Duodenal mucosa (tissue), 2 donors: ENCODE measurements around the gene SLC37A1.

Source experiments
- H3K27ac ChIP-seq: one replicate; pipeline ENCODE4 v1.7.0; 2013; ENCODE audit warnings: low read depth, low read length
- H3K27me3 ChIP-seq, 2 donors: one replicate each; pipeline ENCODE4 v1.7.0; 2013; ENCODE audit warnings: low read length in 2 of 2, control low read depth in 1 of 2; ENCODE audit not compliant: insufficient read depth in 2 of 2, control insufficient read depth in 1 of 2
- H3K36me3 ChIP-seq, 2 donors: one replicate each; pipeline ENCODE4 v1.7.0; 2013; ENCODE audit warnings: low read length in 2 of 2, control low read depth in 1 of 2; ENCODE audit not compliant: insufficient read depth in 2 of 2, control insufficient read depth in 1 of 2
- H3K4me1 ChIP-seq, 2 donors: one replicate each; pipeline ENCODE4 v1.7.0; 2013; ENCODE audit warnings: low read length in 2 of 2, control low read depth in 1 of 2; ENCODE audit not compliant: insufficient read depth in 2 of 2, control insufficient read depth in 1 of 2
- H3K4me3 ChIP-seq, 2 donors: one replicate each; pipeline ENCODE4 v1.7.0; 2013; ENCODE audit warnings: low read length in 2 of 2, low read depth in 1 of 2
- H3K9ac ChIP-seq, 2 donors: one replicate each; pipeline ENCODE4 v1.7.0; 2013; ENCODE audit warnings: low read length in 2 of 2, low read depth in 1 of 2
- H3K9me3 ChIP-seq, 2 donors: one replicate each; pipeline ENCODE4 v1.7.0; 2013; ENCODE audit warnings: low read length in 2 of 2, control low read depth in 1 of 2; ENCODE audit not compliant: control insufficient read depth in 1 of 2

The SLC37A1 gene

GRCh38 chr21:42471206-42471605 is 42.4 kb upstream of the SLC37A1 start:
- Histone ChIP-seq H3K4me3 (no peak overlapping the region), H3K27me3 (no peaks in the 10 kb centered on the region), H3K36me3 (no peaks in the 10 kb centered on the region), H3K9me3 (no peaks in the 10 kb centered on the region), H3K4me1 (peaks cover 54 to 59% of the 10 kb centered on the region in 2 donors), H3K9ac (no peak overlapping the region), H3K27ac (no peak overlapping the region)

DNA sequence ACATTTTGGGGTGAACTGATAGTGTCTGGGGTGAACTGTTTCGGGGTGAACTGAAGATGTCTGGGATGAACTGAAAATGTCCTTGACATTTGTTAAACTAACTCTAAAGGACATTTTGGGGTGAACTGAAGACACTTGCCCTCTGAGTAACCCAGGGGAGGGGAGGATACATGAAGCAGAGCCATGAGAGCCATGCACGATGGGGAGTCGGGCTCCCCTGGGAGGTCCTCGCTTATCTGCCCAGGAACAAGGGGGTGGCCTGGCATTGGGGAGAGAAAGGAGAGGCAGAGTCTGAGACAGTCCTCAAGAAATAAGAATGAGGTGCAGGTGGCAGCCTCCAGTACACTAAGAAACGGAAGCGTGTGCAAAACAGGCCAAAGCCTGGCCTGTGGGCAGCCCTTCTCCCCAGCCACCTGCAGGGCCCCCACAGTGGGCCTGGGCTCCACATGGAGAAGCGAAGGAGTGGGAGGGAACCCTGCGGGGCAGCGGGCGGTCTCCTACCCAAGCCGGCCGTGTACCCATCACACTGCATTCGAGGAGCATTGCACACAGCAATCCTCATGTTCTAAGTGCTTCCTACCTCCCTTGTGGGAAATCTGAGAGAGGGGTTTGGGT is 41.8 kb upstream of the SLC37A1 start:
- H3K9ac ChIP-seq: no peak overlapping the region
- H3K36me3 ChIP-seq: no peaks in the 10 kb centered on the region
- peaks cover 50 to 54% of the 10 kb centered on the region in 2 donors for H3K4me1 ChIP-seq
- H3K27me3 ChIP-seq: no peaks in the 10 kb centered on the region
- no peaks in the 10 kb centered on the region for H3K9me3 ChIP-seq
- H3K4me3 ChIP-seq: no peak overlapping the region
- H3K27ac ChIP-seq: no peak overlapping the region

DNA sequence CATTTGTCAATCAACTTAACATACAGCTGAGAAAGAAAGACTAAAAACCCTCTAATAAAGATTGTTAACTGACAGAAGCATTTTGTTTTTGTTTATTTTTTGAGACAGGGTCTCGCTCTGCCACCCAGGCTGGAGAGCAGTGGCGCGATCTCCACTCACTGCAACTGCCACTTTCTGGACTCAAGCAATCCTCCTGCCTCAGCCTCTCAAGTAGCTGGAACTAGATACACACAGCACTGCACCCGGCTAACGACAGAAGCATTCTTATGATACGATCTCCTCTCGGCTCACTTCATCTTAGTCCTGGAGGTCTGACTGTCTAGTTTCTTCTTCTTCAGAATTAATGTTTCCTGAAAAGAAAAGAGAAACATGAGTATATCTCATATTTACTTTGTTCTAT is 41.1 kb upstream of the SLC37A1 start:
- Histone ChIP-seq H3K27ac (no peak overlapping the region), H3K4me3 (no peak overlapping the region), H3K9me3 (no peaks in the 10 kb centered on the region), H3K36me3 (no peaks in the 10 kb centered on the region), H3K9ac (no peak overlapping the region), H3K27me3 (no peaks in the 10 kb centered on the region), H3K4me1 (peaks cover 43 to 47% of the 10 kb centered on the region in 2 donors)

GRCh38 chr21:42473498-42474042 is 40.1 kb upstream of the SLC37A1 start:
- Histone ChIP-seq H3K27ac (peak overlapping the region; percentile 22), H3K4me3 (peak overlapping the region in 1 of 2 donors; percentile 44), H3K36me3 (no peaks in the 10 kb centered on the region), H3K9me3 (no peaks in the 10 kb centered on the region), H3K27me3 (no peaks in the 10 kb centered on the region), H3K4me1 (peaks cover 32 to 37% of the 10 kb centered on the region in 2 donors), H3K9ac (peak overlapping the region in 1 of 2 donors; percentile 36)

DNA sequence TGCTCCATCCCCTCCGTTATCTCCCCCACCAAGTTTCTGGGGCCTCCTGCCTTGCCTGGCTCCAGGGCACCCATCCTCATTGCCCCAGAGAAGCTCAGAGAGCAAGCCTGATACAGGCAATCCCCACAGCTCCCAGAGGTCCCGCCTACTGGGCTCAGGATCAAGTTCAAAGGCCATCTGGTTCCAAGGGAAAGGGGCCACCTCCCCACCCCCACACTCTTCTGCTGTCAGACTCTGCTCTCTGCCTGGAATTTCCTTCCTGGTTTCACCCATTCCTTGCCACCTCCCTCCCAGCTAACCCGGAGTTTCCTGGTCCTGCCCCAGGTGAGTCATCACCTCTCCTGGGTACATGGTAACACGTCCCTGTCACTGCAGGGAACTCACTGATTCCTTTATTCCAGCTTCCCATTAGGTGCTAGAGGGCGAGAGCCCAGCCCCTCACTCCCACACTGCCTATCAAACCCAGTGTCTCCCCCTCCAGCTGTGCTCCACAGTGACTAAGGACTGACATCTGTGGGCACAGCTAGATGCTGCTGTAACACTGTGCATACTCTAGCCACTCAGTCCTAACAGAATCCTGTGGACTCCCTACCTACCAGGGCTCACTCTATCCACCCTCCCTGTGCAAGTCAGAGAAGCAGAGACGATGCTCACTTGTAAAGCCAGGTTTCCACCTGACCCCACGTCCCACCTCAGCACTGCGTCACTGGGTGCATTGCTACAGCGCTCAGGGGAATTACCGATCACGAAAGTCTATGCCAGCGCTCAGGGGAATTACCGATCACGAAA is 39.4 kb upstream of the SLC37A1 start:
- H3K27ac ChIP-seq: peak overlapping the region; percentile 61
- H3K4me1 ChIP-seq: peaks cover 26 to 31% of the 10 kb centered on the region in 2 donors
- no peaks in the 10 kb centered on the region for H3K9me3 ChIP-seq
- no peaks in the 10 kb centered on the region for H3K36me3 ChIP-seq
- H3K9ac ChIP-seq: peak overlapping the region; percentile 36 to 44
- H3K4me3 ChIP-seq: peak overlapping the region in 1 of 2 donors; percentile 44
- H3K27me3 ChIP-seq: no peaks in the 10 kb centered on the region

- H3K27ac ChIP-seq: no peak overlapping the region
- H3K4me1 ChIP-seq: peaks cover 24% of the 10 kb centered on the region in 2 donors
- peak overlapping the region; percentile 12 to 44 for H3K9ac ChIP-seq
- H3K9me3 ChIP-seq: no peaks in the 10 kb centered on the region
- no peaks in the 10 kb centered on the region for H3K36me3 ChIP-seq
- no peaks in the 10 kb centered on the region for H3K27me3 ChIP-seq
- H3K4me3 ChIP-seq: no peak overlapping the region
Observed at GRCh38 chr21:42475036-42475435, 38.6 kb upstream of the SLC37A1 start.

DNA sequence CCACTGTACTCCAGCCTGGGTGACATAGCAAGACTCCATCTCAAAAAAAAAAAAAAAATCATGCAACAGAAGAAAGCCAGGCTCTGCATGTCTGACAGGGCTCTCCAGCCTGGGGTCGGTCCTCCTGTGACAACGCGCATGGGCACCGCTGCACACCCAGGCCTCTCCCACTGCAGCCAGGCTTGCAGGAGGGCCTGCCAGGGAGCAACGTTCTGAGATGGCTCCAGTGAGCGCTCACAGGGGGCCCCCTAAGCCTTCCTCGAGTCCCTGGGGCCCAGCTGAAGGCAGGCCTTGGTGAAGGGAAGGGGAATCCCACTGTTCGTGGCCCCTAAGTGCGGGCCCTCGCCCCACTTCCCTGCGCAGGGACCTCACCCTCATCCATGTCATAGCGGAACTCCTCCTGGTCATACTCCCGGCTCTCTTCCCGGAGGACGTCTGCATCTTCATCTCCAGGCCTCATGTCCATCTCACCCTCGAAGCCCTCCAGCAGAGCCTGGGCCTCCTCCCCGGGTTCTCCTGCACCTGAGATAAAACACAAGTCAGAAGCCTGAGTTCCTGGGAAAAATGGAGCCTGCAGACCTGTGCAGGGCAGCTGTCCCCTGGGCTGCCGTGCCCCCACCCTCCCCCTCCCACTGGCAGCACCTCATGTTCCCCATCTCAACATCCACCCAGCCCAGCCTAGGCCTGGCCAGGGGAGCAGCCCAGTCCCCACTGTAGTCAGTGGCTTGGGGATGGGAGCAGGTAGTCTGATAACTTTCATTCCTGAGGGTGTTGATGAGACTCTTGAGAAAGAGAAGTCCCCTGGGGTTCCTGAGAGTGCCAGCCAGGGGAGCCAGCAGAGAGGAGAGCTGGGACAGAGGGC is 37.9 kb upstream of the SLC37A1 start:
- Histone ChIP-seq H3K4me3 (no peak overlapping the region), H3K36me3 (no peaks in the 10 kb centered on the region), H3K27ac (no peak overlapping the region), H3K9me3 (no peaks in the 10 kb centered on the region), H3K27me3 (no peaks in the 10 kb centered on the region), H3K4me1 (peaks cover 19 to 20% of the 10 kb centered on the region in 2 donors), H3K9ac (no peak overlapping the region)

DNA sequence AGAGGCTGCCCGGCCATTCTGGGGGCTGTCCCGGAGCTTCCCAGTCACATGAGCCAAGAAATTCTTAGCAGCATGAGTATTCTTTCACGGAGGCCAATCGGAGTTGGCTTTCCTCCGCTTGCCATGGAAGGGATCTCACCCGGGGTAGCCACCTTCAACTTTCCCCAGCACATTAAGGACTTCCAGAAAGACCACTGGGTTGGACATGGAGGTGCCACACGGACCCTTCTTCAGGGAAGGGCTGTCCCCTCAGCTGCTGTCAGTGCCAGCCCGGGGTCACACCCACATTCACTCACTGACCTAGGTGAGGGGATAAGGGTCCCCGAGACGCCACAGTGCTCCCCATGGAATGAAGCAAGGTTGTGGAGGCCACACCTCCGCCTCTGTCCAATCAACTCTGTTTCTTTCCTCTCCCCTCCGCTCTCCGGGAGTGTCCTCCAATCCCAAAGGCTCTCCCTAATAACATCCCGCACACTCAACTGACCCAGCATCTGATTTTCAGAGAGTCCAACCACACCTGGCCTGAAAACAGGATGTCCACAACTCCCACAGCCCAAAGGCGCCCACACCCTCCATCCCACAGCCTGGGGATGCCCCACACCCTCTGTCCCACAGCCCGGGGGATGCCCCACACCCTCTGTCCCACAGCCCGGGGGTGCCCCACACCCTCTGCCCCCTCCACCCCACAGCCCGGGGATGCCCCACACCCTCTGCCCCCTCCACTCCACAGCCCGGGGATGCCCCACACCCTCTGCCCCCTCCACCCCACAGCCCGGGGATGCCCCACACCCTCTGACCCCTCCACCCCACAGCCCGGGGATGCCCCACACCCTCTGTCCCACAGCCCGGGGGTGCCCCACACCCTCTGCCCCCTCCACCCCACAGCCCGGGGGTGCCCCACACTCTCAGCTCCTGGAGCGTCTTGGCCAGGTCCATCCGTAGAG is 37.0 kb upstream of the SLC37A1 start:
- no peak overlapping the region for H3K9ac ChIP-seq
- no peak overlapping the region for H3K27ac ChIP-seq
- H3K9me3 ChIP-seq: no peaks in the 10 kb centered on the region
- no peaks in the 10 kb centered on the region for H3K27me3 ChIP-seq
- no peak overlapping the region for H3K4me3 ChIP-seq
- peaks cover 18 to 24% of the 10 kb centered on the region in 2 donors for H3K4me1 ChIP-seq
- no peaks in the 10 kb centered on the region for H3K36me3 ChIP-seq

DNA sequence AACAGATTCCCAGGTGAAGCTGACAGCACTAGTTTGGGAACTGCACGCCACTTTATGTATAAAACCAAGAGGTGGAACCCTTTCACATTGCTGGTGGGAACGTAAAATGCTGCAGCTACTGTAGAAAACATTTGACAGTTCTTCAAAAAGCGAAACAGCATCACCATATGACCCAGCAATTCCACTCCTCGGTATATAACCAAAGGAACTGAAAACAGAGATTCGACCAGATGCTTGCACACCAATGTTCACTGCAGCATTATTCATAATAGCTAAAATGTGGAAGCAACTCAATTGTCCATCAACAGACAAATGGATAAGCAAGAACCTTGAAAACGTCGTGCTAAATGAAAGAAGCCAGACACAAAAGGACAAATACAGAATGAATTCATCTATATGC is 35.1 kb upstream of the SLC37A1 start:
- Histone ChIP-seq H3K4me3 (no peak overlapping the region), H3K36me3 (no peaks in the 10 kb centered on the region), H3K9ac (no peak overlapping the region), H3K27me3 (no peaks in the 10 kb centered on the region), H3K9me3 (no peaks in the 10 kb centered on the region), H3K4me1 (peaks cover 29% of the 10 kb centered on the region in 2 donors), H3K27ac (no peak overlapping the region)
